Vagina (tissue), 2 donors: ENCODE results near the gene CHPF.

ENCODE experiments used
- CTCF ChIP-seq, 3 experiments: fragments of 450-650 bp in 2 of 3; fragments of 200-600 bp in 1 of 3; sonication (generic) in 1 of 3; IDR thresholded peaks; one replicate each; pipeline ENCODE4 v1.5.1; 2017 to 2019; ENCODE audit warnings: antibody characterized with exemption in 3 of 3, mild to moderate bottlenecking in 2 of 3, moderate library complexity in 2 of 3
- POLR2A ChIP-seq, 2 donors: fragments of 450-650 bp; IDR thresholded peaks; one replicate each; pipeline ENCODE4 v1.6.1; 2017; ENCODE audit warnings: antibody characterized with exemption in 2 of 2, mild to moderate bottlenecking in 2 of 2, moderate library complexity in 2 of 2
- POLR2AphosphoS5 ChIP-seq, 2 donors: sonication (generic); formaldehyde crosslinking; IDR thresholded peaks; one replicate each; pipeline ENCODE4 v1.9.0; 2017; ENCODE audit warnings: antibody characterized with exemption in 2 of 2, mild to moderate bottlenecking in 2 of 2, low read depth in 1 of 2; ENCODE audit not compliant: insufficient read depth in 1 of 2

- TF ChIP-seq CTCF (IDR thresholded peaks at IDR 0.05) = no peak
- no peak for TF ChIP-seq POLR2A (IDR thresholded peaks at IDR 0.05)
- no peak for TF ChIP-seq POLR2AphosphoS5 (IDR thresholded peaks at IDR 0.05; ENCODE audit: insufficient read depth in 1 of 2, low read depth in 1 of 2)
Observed at GRCh38 chr2:219573166-219573565, 29.6 kb upstream of the CHPF start.
